ENCODE data around the gene CWC27.

Gene CWC27

GRCh38 chr5:65032250-65032649, 263.5 kb downstream of the CWC27 start:
- H3K9ac ChIP-seq (ENCODE audit: low read depth, low read length, poor library complexity, severe bottlenecking): no peak overlapping the region
- no peak overlapping the region for H2AFZ ChIP-seq (ENCODE audit: low read length)
- H3K4me1 ChIP-seq (ENCODE audit: insufficient read depth, low read length, poor library complexity, severe bottlenecking): peaks cover 21% of the 10 kb centered on the region
- H3K9me3 ChIP-seq (ENCODE audit: insufficient read depth, low read depth, low read length): no peaks in the 10 kb centered on the region
- no peak overlapping the region for H3K4me3 ChIP-seq (ENCODE audit: low read length, poor library complexity, severe bottlenecking)
- TF ChIP-seq EZH2phosphoT487 (IDR thresholded peaks at IDR 0.05; ENCODE audit: borderline replicate concordance): no peak
- TF ChIP-seq CTCF (conservative IDR thresholded peaks at IDR 0.05; ENCODE audit: low read length): no peak
- H3F3A ChIP-seq (ENCODE audit: low read depth): no peaks in the 10 kb centered on the region
- no peaks in the 10 kb centered on the region for H3K36me3 ChIP-seq (ENCODE audit: insufficient read depth, low read length)
- no peaks in the 10 kb centered on the region for H4K20me1 ChIP-seq (ENCODE audit: insufficient read depth, low read length, poor library complexity, severe bottlenecking)
- H3K9me2 ChIP-seq (replicated peaks; ENCODE audit: low read depth, low read length): no peaks in the 10 kb centered on the region
- H3K4me2 ChIP-seq (ENCODE audit: low read depth, low read length, poor library complexity, severe bottlenecking): no peak overlapping the region
- no peaks in the 10 kb centered on the region for H3K27me3 ChIP-seq (ENCODE audit: insufficient read depth, low read length, poor library complexity, severe bottlenecking)
- H3K79me2 ChIP-seq (ENCODE audit: insufficient read depth, low read length): no peaks in the 10 kb centered on the region

- Histone ChIP-seq H3K36me3 (ENCODE audit: insufficient read depth, low read length) (no peaks in the 10 kb centered on the region), H3K4me3 (ENCODE audit: low read length, poor library complexity, severe bottlenecking) (no peak overlapping the region), H3K9me3 (ENCODE audit: insufficient read depth, low read depth, low read length) (no peaks in the 10 kb centered on the region), H3K9ac (ENCODE audit: low read depth, low read length, poor library complexity, severe bottlenecking) (no peak overlapping the region), H3K79me2 (ENCODE audit: insufficient read depth, low read length) (no peaks in the 10 kb centered on the region), H3K4me1 (ENCODE audit: insufficient read depth, low read length, poor library complexity, severe bottlenecking) (peaks cover 22% of the 10 kb centered on the region), H3K9me2 (replicated peaks; ENCODE audit: low read depth, low read length) (no peaks in the 10 kb centered on the region), H4K20me1 (ENCODE audit: insufficient read depth, low read length, poor library complexity, severe bottlenecking) (no peaks in the 10 kb centered on the region), H3F3A (ENCODE audit: low read depth) (no peaks in the 10 kb centered on the region), H2AFZ (ENCODE audit: low read length) (peak overlapping the region; percentile 35; the same call in 1 of the 2 replicates), H3K4me2 (ENCODE audit: low read depth, low read length, poor library complexity, severe bottlenecking) (no peak overlapping the region), H3K27me3 (ENCODE audit: insufficient read depth, low read length, poor library complexity, severe bottlenecking) (no peaks in the 10 kb centered on the region)
- TF ChIP-seq CTCF (conservative IDR thresholded peaks at IDR 0.05; ENCODE audit: low read length): no peak
- TF ChIP-seq EZH2phosphoT487 (IDR thresholded peaks at IDR 0.05; ENCODE audit: borderline replicate concordance): no peak
These were observed 265.5 kb downstream of the CWC27 start for GRCh38 chr5:65034029-65034812.

DNA sequence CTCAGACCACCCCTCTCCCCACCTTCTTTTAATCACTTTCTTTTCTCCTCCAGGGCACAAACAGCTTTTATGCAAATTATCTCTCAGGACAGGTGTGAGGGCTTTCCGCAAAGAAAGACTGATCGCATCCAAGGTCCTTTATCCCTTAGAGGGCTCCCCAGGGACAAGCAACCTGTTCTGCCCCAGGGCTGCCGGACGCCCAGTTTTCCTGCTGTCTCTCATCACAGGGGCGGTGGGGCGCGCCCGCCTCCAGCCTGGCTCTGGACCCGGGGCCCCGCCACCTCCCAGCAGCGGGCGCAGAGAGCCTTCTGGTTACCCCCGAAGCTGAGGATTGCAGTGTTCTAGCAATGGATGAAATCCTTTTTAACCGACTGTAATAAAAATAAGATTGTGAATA, 266.1 kb downstream of the CWC27 start:
- no peak overlapping the region for H2AFZ ChIP-seq (ENCODE audit: low read length)
- no peak for TF ChIP-seq EZH2phosphoT487 (IDR thresholded peaks at IDR 0.05; ENCODE audit: borderline replicate concordance)
- no peak for TF ChIP-seq CTCF (conservative IDR thresholded peaks at IDR 0.05; ENCODE audit: low read length)
- no peaks in the 10 kb centered on the region for H3K9me2 ChIP-seq (replicated peaks; ENCODE audit: low read depth, low read length)
- no peak overlapping the region for H3K4me2 ChIP-seq (ENCODE audit: low read depth, low read length, poor library complexity, severe bottlenecking)
- H3K27me3 ChIP-seq (ENCODE audit: insufficient read depth, low read length, poor library complexity, severe bottlenecking): no peaks in the 10 kb centered on the region
- no peak overlapping the region for H3K9ac ChIP-seq (ENCODE audit: low read depth, low read length, poor library complexity, severe bottlenecking)
- H3K4me3 ChIP-seq (ENCODE audit: low read length, poor library complexity, severe bottlenecking): no peak overlapping the region
- H3K36me3 ChIP-seq (ENCODE audit: insufficient read depth, low read length): no peaks in the 10 kb centered on the region
- H4K20me1 ChIP-seq (ENCODE audit: insufficient read depth, low read length, poor library complexity, severe bottlenecking): no peaks in the 10 kb centered on the region
- no peaks in the 10 kb centered on the region for H3F3A ChIP-seq (ENCODE audit: low read depth)
- H3K79me2 ChIP-seq (ENCODE audit: insufficient read depth, low read length): no peaks in the 10 kb centered on the region
- peaks cover 22% of the 10 kb centered on the region for H3K4me1 ChIP-seq (ENCODE audit: insufficient read depth, low read length, poor library complexity, severe bottlenecking)
- no peaks in the 10 kb centered on the region for H3K9me3 ChIP-seq (ENCODE audit: insufficient read depth, low read depth, low read length)
